ENCODE data around the gene FXR2.

DNA sequence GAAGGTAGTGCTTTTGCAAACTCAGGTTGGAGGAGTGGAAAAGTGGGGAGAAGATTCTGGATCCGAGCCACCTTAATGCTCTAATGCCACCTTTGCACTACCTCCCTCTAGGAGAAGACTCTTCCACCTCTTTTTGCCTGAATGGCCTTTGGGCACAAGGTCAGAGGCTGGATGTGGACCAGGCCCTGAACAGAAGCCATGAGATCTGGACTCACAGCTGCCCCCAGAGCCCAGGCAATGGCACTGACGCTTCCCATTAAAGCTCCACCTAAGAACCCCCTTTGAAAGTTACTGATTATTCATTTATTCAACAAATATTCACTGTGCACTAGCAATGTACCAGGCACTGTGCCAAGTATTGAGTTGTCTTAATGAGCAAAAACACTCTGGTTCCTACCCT is 18.4 kb upstream of the FXR2 start:
- TF ChIP-seq SIN3A (IDR thresholded peaks at IDR 0.05; ENCODE audit: borderline replicate concordance, insufficient read depth, low read length) (no peak), TAF1 (IDR thresholded peaks at IDR 0.05; ENCODE audit: borderline replicate concordance, insufficient read depth, low read length) (no peak), POLR2AphosphoS5 (IDR thresholded peaks at IDR 0.05; ENCODE audit: low read depth, low read length) (no peak)
- TF ChIP-seq, protein P1, sequence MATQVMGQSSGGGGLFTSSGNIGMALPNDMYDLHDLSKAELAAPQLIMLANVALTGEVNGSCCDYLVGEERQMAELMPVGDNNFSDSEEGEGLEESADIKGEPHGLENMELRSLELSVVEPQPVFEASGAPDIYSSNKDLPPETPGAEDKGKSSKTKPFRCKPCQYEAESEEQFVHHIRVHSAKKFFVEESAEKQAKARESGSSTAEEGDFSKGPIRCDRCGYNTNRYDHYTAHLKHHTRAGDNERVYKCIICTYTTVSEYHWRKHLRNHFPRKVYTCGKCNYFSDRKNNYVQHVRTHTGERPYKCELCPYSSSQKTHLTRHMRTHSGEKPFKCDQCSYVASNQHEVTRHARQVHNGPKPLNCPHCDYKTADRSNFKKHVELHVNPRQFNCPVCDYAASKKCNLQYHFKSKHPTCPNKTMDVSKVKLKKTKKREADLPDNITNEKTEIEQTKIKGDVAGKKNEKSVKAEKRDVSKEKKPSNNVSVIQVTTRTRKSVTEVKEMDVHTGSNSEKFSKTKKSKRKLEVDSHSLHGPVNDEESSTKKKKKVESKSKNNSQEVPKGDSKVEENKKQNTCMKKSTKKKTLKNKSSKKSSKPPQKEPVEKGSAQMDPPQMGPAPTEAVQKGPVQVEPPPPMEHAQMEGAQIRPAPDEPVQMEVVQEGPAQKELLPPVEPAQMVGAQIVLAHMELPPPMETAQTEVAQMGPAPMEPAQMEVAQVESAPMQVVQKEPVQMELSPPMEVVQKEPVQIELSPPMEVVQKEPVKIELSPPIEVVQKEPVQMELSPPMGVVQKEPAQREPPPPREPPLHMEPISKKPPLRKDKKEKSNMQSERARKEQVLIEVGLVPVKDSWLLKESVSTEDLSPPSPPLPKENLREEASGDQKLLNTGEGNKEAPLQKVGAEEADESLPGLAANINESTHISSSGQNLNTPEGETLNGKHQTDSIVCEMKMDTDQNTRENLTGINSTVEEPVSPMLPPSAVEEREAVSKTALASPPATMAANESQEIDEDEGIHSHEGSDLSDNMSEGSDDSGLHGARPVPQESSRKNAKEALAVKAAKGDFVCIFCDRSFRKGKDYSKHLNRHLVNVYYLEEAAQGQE (IDR thresholded peaks at IDR 0.05; ENCODE audit: insufficient read depth in 1 of 2, low read depth in 2 of 2, low read length in 2 of 2), result no peak
